Trophoblast cell (in vitro differentiated cells and primary cell): Measurements from ENCODE around the gene IL6.

Experiments
- DNase-seq, 2 donors: peaks; one replicate each; pipeline ENCODE4 v3.0.0-alpha.2; 2016
- H2AFZ ChIP-seq: 2 replicates; pipeline ENCODE4 v1.6.1; 2013; ENCODE audit warnings: low read length, moderate library complexity, mild to moderate bottlenecking; ENCODE audit not compliant: insufficient read depth, poor library complexity
- H2AK5ac ChIP-seq: 2 replicates; pipeline ENCODE4 v1.6.1; 2013; ENCODE audit warnings: mild to moderate bottlenecking, low read length
- H2BK120ac ChIP-seq: 2 replicates; pipeline ENCODE4 v1.6.1; 2013; ENCODE audit warnings: low read length, mild to moderate bottlenecking, moderate library complexity; ENCODE audit not compliant: insufficient read depth, poor library complexity
- H2BK12ac ChIP-seq: 2 replicates; pipeline ENCODE4 v1.6.1; 2013; ENCODE audit warnings: mild to moderate bottlenecking, low read length, moderate library complexity
- H2BK5ac ChIP-seq: 2 replicates; pipeline ENCODE4 v1.6.1; 2013; ENCODE audit warnings: low read length, low read depth, moderate library complexity, mild to moderate bottlenecking; ENCODE audit not compliant: poor library complexity
- H3K14ac ChIP-seq: 2 replicates; pipeline ENCODE4 v1.6.1; 2013; ENCODE audit warnings: mild to moderate bottlenecking, low read length
- H3K18ac ChIP-seq: 2 replicates; pipeline ENCODE4 v1.6.1; 2013; ENCODE audit warnings: mild to moderate bottlenecking, low read length
- H3K23ac ChIP-seq: 2 replicates; pipeline ENCODE4 v1.6.1; 2013; ENCODE audit warnings: low read length
- H3K27ac ChIP-seq: 2 replicates; pipeline ENCODE4 v1.5.1; 2013; ENCODE audit warnings: low read depth, mild to moderate bottlenecking, inconsistent platforms, low read length, moderate library complexity
- H3K27me3 ChIP-seq: 2 replicates; pipeline ENCODE4 v1.6.1; 2013; ENCODE audit warnings: inconsistent platforms, mild to moderate bottlenecking, low read length, moderate library complexity; ENCODE audit not compliant: insufficient read depth
- H3K36me3 ChIP-seq, 2 experiments: 1 replicate in 1 of 2; 2 replicates in 1 of 2; pipeline ENCODE4 v1.6.1; 2013; ENCODE audit warnings: low read length in 2 of 2, mild to moderate bottlenecking in 2 of 2, moderate library complexity in 1 of 2; ENCODE audit not compliant: insufficient read depth in 2 of 2, control insufficient read depth in 1 of 2
- H3K4ac ChIP-seq: 2 replicates; pipeline ENCODE4 v1.6.1; 2013; ENCODE audit warnings: low read depth, mild to moderate bottlenecking, low read length, moderate library complexity
- H3K4me1 ChIP-seq, 2 experiments: 1 replicate in 1 of 2; 2 replicates in 1 of 2; pipeline ENCODE4 v1.6.1; 2013; ENCODE audit warnings: low read length in 2 of 2, mild to moderate bottlenecking in 2 of 2, moderate library complexity in 1 of 2; ENCODE audit not compliant: insufficient read depth in 2 of 2, control insufficient read depth in 1 of 2
- H3K4me2 ChIP-seq: 2 replicates; pipeline ENCODE4 v1.6.1; 2013; ENCODE audit warnings: inconsistent platforms, mild to moderate bottlenecking, low read length, moderate library complexity
- H3K4me3 ChIP-seq: 2 replicates; pipeline ENCODE4 v1.5.1; 2013; ENCODE audit warnings: mild to moderate bottlenecking, low read depth, low read length, inconsistent platforms
- H3K79me1 ChIP-seq: one replicate; pipeline ENCODE4 v1.6.1; 2013; ENCODE audit warnings: low read length
- H3K79me2 ChIP-seq: 2 replicates; pipeline ENCODE4 v1.6.1; 2013; ENCODE audit warnings: low read length, mild to moderate bottlenecking; ENCODE audit not compliant: control insufficient read depth, insufficient read depth, poor library complexity
- H3K9ac ChIP-seq: 2 replicates; pipeline ENCODE4 v1.6.1; 2013; ENCODE audit warnings: mild to moderate bottlenecking, low read length
- H3K9me3 ChIP-seq: 2 replicates; pipeline ENCODE4 v1.6.1; 2013; ENCODE audit warnings: low read depth, mild to moderate bottlenecking, control low read depth, inconsistent platforms, low read length; ENCODE audit not compliant: insufficient read depth
- H4K12ac ChIP-seq: 2 replicates; pipeline ENCODE4 v1.6.1; 2013; ENCODE audit warnings: low read depth, mild to moderate bottlenecking, low read length, moderate library complexity
- H4K8ac ChIP-seq: 2 replicates; pipeline ENCODE4 v1.6.1; 2013; ENCODE audit warnings: low read depth, mild to moderate bottlenecking, low read length, moderate library complexity
- H4K91ac ChIP-seq: one replicate; pipeline ENCODE4 v1.6.1; 2013; ENCODE audit warnings: low read depth, mild to moderate bottlenecking, low read length, moderate library complexity
- WGBS: extraction: QIAGEN DNeasy Blood & Tissue Kit; methylation state at CpG from one replicate; pipeline ENCODE4 v1.1.7; 2013; ENCODE audit warnings: missing lambda C conversion rate; ENCODE audit not compliant: insufficient read length, insufficient coverage; ENCODE audit errors: extremely low coverage; 5-methylcytosine and 5-hydroxymethylcytosine counted together

The IL6 gene

DNA sequence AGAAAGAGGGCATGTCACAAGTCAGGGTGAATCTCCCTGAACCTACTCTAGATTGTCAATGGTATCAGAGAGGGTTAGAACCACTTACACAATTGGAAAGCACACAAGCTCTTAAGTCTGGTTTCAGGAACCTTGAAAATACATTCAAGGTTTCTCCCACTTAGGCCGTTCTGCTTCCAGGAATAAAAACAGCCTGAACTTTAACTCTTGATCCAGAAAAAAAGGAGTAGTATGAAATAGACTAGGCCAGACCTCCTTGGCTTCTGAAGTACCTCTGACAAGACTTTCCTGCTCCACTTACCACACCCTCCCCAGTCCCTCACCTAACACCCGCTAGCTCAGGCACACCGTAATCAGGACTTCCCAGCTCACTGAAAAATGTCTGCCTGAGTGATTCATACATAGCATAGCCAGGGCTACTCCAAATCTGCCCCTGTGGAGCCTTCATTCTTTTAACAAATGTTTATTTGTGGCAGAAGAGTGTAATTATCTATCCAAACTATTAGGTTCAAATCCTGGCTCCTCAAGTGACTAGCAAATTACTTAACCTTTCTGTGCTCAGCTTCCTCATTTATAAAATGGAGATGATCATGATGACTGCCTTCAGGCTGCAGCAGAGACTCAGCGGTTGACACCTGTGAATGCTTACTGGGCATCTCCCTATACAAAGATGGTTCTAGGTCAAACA lies 30.3 kb upstream of the IL6 start:
- H3K79me1 ChIP-seq, result no peaks in the 10 kb centered on the region
- no peak overlapping the region for H3K4me2 ChIP-seq
- no peak overlapping the region for H4K91ac ChIP-seq
- DNase-seq, result peak; percentile 86 to 87
- H4K12ac ChIP-seq, result no peak overlapping the region
- WGBS, result no CpG with 5 or more reads among the region's 4 CpGs
- no peak overlapping the region for H3K14ac ChIP-seq
- H3K9ac ChIP-seq, result no peak overlapping the region
- H4K8ac ChIP-seq, result no peak overlapping the region
- H3K4ac ChIP-seq, result no peak overlapping the region
- no peaks in the 10 kb centered on the region for H3K27me3 ChIP-seq
- H2AK5ac ChIP-seq, result no peak overlapping the region
- no peak overlapping the region for H2BK12ac ChIP-seq
- H3K27ac ChIP-seq, result peak overlapping the region; percentile 27
- H2BK5ac ChIP-seq, result no peak overlapping the region
- H3K4me1 ChIP-seq, result peaks cover 2 to 5% of the 10 kb centered on the region in 2 experiments
- H3K18ac ChIP-seq, result no peak overlapping the region
- no peaks in the 10 kb centered on the region for H3K36me3 ChIP-seq
- H3K23ac ChIP-seq, result no peak overlapping the region
- no peak overlapping the region for H3K4me3 ChIP-seq
- no peaks in the 10 kb centered on the region for H3K79me2 ChIP-seq
- H2AFZ ChIP-seq, result no peak overlapping the region
- no peaks in the 10 kb centered on the region for H3K9me3 ChIP-seq
- no peak overlapping the region for H2BK120ac ChIP-seq

DNA sequence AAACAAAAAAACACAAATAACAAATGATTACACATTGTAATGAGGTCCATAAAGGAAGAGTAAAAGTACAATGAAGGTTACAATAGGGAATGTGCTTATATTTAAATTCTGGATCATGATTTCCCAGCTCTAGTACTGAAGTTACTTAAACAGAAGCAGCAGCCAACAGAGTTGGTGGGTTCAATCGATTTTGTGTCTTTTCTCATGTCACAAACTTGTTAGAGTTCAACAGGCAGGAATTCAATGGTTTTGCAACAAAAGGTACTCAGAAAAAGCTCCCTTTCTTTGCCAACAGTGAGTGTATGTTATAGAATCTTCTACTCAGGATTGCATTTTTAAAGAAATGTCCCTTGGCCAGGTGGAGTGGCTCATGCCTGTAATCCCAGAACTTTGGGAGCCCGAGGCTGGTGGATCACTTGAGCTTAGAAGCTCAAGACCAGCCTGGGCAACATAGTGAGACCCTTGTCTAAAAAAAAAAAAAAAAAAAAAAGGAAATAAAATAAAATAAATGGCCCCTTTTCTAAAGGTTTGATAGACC lies 29.6 kb upstream of the IL6 start:
- Histone ChIP-seq H2BK5ac (no peak overlapping the region), H2AFZ (no peak overlapping the region), H3K4ac (no peak overlapping the region), H3K27ac (no peak overlapping the region), H3K79me1 (no peaks in the 10 kb centered on the region), H2AK5ac (no peak overlapping the region), H4K8ac (no peak overlapping the region), H3K27me3 (no peaks in the 10 kb centered on the region), H3K79me2 (no peaks in the 10 kb centered on the region), H3K4me3 (no peak overlapping the region), H3K14ac (no peak overlapping the region), H3K4me1 (peaks cover 2 to 5% of the 10 kb centered on the region in 2 experiments), H3K4me2 (no peak overlapping the region), H2BK120ac (peak overlapping the region; percentile 48), H3K9ac (no peak overlapping the region), H4K12ac (no peak overlapping the region), H4K91ac (no peak overlapping the region), H3K9me3 (no peaks in the 10 kb centered on the region), H3K36me3 (no peaks in the 10 kb centered on the region), H2BK12ac (no peak overlapping the region), H3K18ac (no peak overlapping the region), H3K23ac (no peak overlapping the region)
- no CpG with 5 or more reads among the region's 2 CpGs for WGBS
- DNase-seq, result peak; percentile 60 to 76

DNA sequence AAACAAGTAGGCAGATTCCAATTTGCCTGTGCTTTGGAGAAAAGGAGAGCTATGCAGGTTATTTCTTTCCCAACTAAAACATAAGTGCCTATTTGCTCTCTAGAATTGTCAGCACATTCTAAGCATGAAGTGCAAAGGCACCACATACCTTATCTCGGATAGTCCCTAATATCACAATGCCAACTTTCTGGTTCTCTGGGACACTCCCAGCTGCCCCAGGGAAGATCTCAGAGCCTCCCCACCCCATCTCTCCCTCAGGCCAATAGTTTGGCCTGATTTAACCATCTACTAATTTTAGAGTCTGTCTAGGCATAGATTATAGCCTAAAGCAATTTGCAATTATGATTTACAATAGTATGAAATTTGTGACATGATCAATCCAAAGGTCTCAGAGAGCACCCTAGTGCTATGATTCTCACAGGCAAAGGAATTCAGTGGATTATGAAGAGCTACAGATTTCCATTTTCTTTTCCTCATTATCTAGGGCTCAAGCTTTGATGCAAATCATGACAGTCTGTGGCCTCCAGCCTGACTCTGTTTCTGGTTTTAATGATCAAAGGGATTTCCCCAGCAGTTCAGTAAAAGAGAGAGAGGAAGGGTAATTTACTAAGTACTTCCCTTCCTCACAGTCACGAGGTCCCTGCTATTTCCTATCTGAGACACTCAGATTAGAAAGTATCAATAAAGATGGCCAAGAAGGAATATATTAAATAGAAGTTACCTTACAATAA lies 29.0 kb upstream of the IL6 start:
- DNase-seq, result peak; percentile 93 to 99
- WGBS, result no CpG with 5 or more reads among the region's 2 CpGs
- Histone ChIP-seq H2BK12ac (no peak overlapping the region), H3K27ac (no peak overlapping the region), H4K91ac (no peak overlapping the region), H3K79me1 (no peaks in the 10 kb centered on the region), H3K14ac (no peak overlapping the region), H2BK5ac (no peak overlapping the region), H3K36me3 (no peaks in the 10 kb centered on the region), H4K12ac (no peak overlapping the region), H3K4me1 (peaks cover 2 to 5% of the 10 kb centered on the region in 2 experiments), H3K9ac (no peak overlapping the region), H2AK5ac (no peak overlapping the region), H2AFZ (no peak overlapping the region), H3K4me3 (no peak overlapping the region), H3K18ac (no peak overlapping the region), H3K4ac (no peak overlapping the region), H2BK120ac (no peak overlapping the region), H3K4me2 (no peak overlapping the region), H3K79me2 (no peaks in the 10 kb centered on the region), H3K9me3 (no peaks in the 10 kb centered on the region), H4K8ac (no peak overlapping the region), H3K27me3 (no peaks in the 10 kb centered on the region), H3K23ac (no peak overlapping the region)

DNA sequence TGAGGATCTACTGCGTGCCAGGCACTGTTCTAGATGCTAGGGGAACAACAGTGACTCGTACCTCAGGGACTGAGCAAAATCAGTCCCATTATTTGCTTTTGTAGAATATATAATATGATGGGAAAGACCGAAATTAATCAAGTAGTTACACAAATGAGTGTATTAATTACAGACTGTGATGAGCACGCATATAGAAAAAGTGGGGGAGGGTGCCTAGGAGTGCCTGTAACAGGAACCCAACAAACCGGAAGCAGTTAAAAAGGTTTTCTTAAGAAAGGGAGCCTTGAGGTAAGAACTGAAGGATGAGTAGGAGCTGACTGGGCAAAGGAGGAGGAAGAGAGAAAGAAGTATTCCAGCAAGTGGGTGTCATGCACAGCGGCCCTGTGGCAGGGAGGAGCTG lies 28.2 kb upstream of the IL6 start:
- Histone ChIP-seq H3K18ac (no peak overlapping the region), H3K79me1 (no peaks in the 10 kb centered on the region), H4K91ac (no peak overlapping the region), H3K27ac (no peak overlapping the region), H3K4me3 (no peak overlapping the region), H4K8ac (no peak overlapping the region), H3K79me2 (no peaks in the 10 kb centered on the region), H3K9ac (no peak overlapping the region), H2AFZ (no peak overlapping the region), H2BK5ac (no peak overlapping the region), H3K9me3 (no peaks in the 10 kb centered on the region), H3K4me1 (peaks cover 2 to 5% of the 10 kb centered on the region in 2 experiments), H2BK12ac (peak overlapping the region; percentile 0), H3K4me2 (no peak overlapping the region), H4K12ac (no peak overlapping the region), H3K36me3 (no peaks in the 10 kb centered on the region), H3K23ac (no peak overlapping the region), H2BK120ac (no peak overlapping the region), H3K27me3 (no peaks in the 10 kb centered on the region), H3K14ac (no peak overlapping the region), H2AK5ac (no peak overlapping the region), H3K4ac (no peak overlapping the region)
- peak in 1 of 2 donors; percentile 23 for DNase-seq
- no CpG with 5 or more reads among the region's 6 CpGs for WGBS
